CD4-positive, alpha-beta T cell (primary cell): ENCODE results near the gene ITFG2. TPM values are rescaled to one million over a fixed set of nuclear protein-coding genes. Genes with fewer than 3 reads are reported as not detected.

Experiments used
- ATAC-seq: fragments of 200-7000 bp; cut with Tn5 transposase; one replicate; pipeline ENCODE4 v1.10.0; 2022; ENCODE audit warnings: mild to moderate bottlenecking; ENCODE audit not compliant: poor library complexity
- CTCF ChIA-PET: fragments of 350-600 bp; sonication (Branson Sonifier 250); formaldehyde crosslinking; loops from one replicate; lab custom pipeline; 2021; ENCODE audit warnings: antibody characterized with exemption, inconsistent platforms; lab: Charles Lee
- POLR2A ChIA-PET: fragments of 350-600 bp; sonication (Branson Sonifier 250); formaldehyde crosslinking; loops from one replicate; lab custom pipeline; 2021; ENCODE audit warnings: antibody characterized with exemption, inconsistent platforms; lab: Charles Lee
- DNase-seq, 14 experiments: peaks; one replicate each; pipeline ENCODE4 v3.0.0-alpha.2; 2013 to 2020; ENCODE audit warnings: mixed read lengths in 2 of 14
- H3K27ac ChIP-seq, 2 donors: one replicate each; pipeline versions ENCODE4 v1.5.1 to v1.7.0; 2013; ENCODE audit warnings: low read length in 2 of 2, low read depth in 1 of 2, mild to moderate bottlenecking in 1 of 2
- H3K27me3 ChIP-seq, 2 experiments: 1 replicate in 1 of 2; 2 replicates in 1 of 2; pipeline versions ENCODE4 v1.6.1 to v1.7.0; 2013; ENCODE audit warnings: low read length in 2 of 2, control low read depth in 1 of 2, mild to moderate bottlenecking in 1 of 2, moderate library complexity in 1 of 2; ENCODE audit not compliant: insufficient read depth in 2 of 2, control insufficient read depth in 1 of 2
- H3K36me3 ChIP-seq: one replicate; pipeline ENCODE4 v1.6.1; 2013; ENCODE audit warnings: low read length, control low read depth; ENCODE audit not compliant: insufficient read depth
- H3K4me1 ChIP-seq: one replicate; pipeline ENCODE4 v1.6.1; 2013; ENCODE audit warnings: low read length, control low read depth; ENCODE audit not compliant: insufficient read depth
- H3K4me3 ChIP-seq: one replicate; pipeline ENCODE4 v1.5.1; 2013; ENCODE audit warnings: mild to moderate bottlenecking, low read length, moderate library complexity
- H3K9me3 ChIP-seq, 2 experiments: 1 replicate in 1 of 2; 2 replicates in 1 of 2; pipeline versions ENCODE4 v1.6.1 to v1.7.0; 2013; ENCODE audit warnings: low read length in 2 of 2, mild to moderate bottlenecking in 2 of 2, control low read depth in 1 of 2, moderate library complexity in 1 of 2; ENCODE audit not compliant: control insufficient read depth in 1 of 2, insufficient read depth in 1 of 2
- H3K27ac Mint-ChIP-seq: one replicate; pipeline ENCODE4 v1.8.0; 2020; ENCODE audit warnings: mixed read lengths
- H3K27me3 Mint-ChIP-seq: one replicate; pipeline ENCODE4 v1.8.0; 2021; ENCODE audit warnings: mixed read lengths
- H3K36me3 Mint-ChIP-seq: one replicate; pipeline ENCODE4 v1.8.0; 2021; ENCODE audit warnings: low read depth, mixed read lengths
- H3K4me1 Mint-ChIP-seq: one replicate; pipeline ENCODE4 v1.8.0; 2021; ENCODE audit warnings: low read depth, mixed read lengths
- H3K4me3 Mint-ChIP-seq: one replicate; pipeline ENCODE4 v1.8.0; 2020; ENCODE audit warnings: mild to moderate bottlenecking, mixed read lengths
- H3K9me3 Mint-ChIP-seq: one replicate; pipeline ENCODE4 v1.8.0; 2020; ENCODE audit warnings: mixed read lengths
- CTCF ChIP-seq: fragments of 200-600 bp; IDR thresholded peaks from one replicate; pipeline ENCODE4 v1.8.0; 2022; ENCODE audit warnings: antibody characterized with exemption, mild to moderate bottlenecking
- intact Hi-C, 2 experiments: fragments of 100-400 bp; cut with DNase I in 1 of 2; cut with micrococcal nuclease in 1 of 2; formaldehyde crosslinking; loops; one replicate each; pipeline versions ENCODE4 v1.15.1 to v1.9.0; 2023 to 2025; cut with DNase I, micrococcal nuclease
- total RNA-seq, 174 experiments: library from RNA in 2 of 174; stranded (reverse) in 2 of 174; gene quantifications; one replicate each; pipeline ENCODE4 v1.2.3 and lab custom pipeline; 2021 to 2026

Gene ITFG2
- total RNA-seq, 2 experiments from 2014 or later: 61.3 to 68.5 TPM

GRCh38 chr12:2854669-2855453 lies 42.4 kb downstream of the ITFG2 start:
- Mint-ChIP-seq H3K36me3 (peaks cover 19% of the 10 kb centered on the region), H3K4me1 (no peaks in the 10 kb centered on the region), H3K27ac (no peak overlapping the region), H3K4me3 (no peak overlapping the region), H3K27me3 (no peaks in the 10 kb centered on the region), H3K9me3 (no peaks in the 10 kb centered on the region)
- ChIA-PET CTCF (interaction anchor here (1.8 kb wide), 1 partner anchor 90 kb away, joined by 7 read pairs; no protein-coding TSS in a partner anchor), POLR2A (no interaction called here)
- peaks cover 2% of the 10 kb centered on the region for H3K4me1 ChIP-seq
- no peaks in the 10 kb centered on the region for H3K27me3 ChIP-seq
- no peak for TF ChIP-seq CTCF
- intact Hi-C loops: loop anchor here (5.0 to 10.0 kb wide), 3 partner anchors 87 to 420 kb away; no protein-coding TSS in a partner anchor
- no peak for ATAC-seq
- H3K36me3 ChIP-seq: peaks cover 23% of the 10 kb centered on the region
- no peak overlapping the region for H3K4me3 ChIP-seq
- H3K27ac ChIP-seq: no peak overlapping the region
- DNase-seq: no peak
- H3K9me3 ChIP-seq: no peaks in the 10 kb centered on the region

DNA sequence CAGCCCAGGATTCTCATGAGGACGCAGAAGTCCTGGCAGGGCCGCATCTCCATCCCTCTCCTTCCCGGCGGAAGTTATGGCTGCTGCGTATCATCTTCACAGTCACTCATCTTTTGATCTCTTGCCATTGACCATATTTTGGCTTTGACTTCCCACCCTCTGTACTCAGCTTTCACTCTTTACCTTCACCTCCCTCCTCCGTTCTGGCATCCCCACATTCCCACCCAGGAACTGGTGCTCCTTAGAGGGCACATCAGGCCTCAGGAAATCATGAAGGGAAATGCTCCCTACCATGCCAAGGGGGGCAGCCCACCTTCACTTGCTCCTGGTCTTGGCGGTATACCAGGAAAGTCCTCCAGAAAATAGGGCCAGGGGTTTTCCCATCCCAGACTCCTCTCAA lies 43.1 kb downstream of the ITFG2 start:
- no peak for ATAC-seq
- no peaks in the 10 kb centered on the region for H3K27me3 Mint-ChIP-seq
- H3K36me3 Mint-ChIP-seq: peaks cover 15% of the 10 kb centered on the region
- H3K4me1 ChIP-seq: peaks cover 2% of the 10 kb centered on the region
- no peak for DNase-seq
- no peaks in the 10 kb centered on the region for H3K27me3 ChIP-seq
- no peaks in the 10 kb centered on the region for H3K4me1 Mint-ChIP-seq
- intact Hi-C loops: loop anchor here in 1 of 2 experiments (10.0 kb wide), 1 partner anchor 419 kb away; no protein-coding TSS in a partner anchor
- H3K4me3 ChIP-seq: no peak overlapping the region
- no peaks in the 10 kb centered on the region for H3K9me3 ChIP-seq
- ChIA-PET CTCF (no interaction called here), POLR2A (no interaction called here)
- no peaks in the 10 kb centered on the region for H3K9me3 Mint-ChIP-seq
- TF ChIP-seq CTCF: no peak
- H3K27ac ChIP-seq: no peak overlapping the region
- peaks cover 23% of the 10 kb centered on the region for H3K36me3 ChIP-seq
- no peak overlapping the region for H3K27ac Mint-ChIP-seq
- no peak overlapping the region for H3K4me3 Mint-ChIP-seq

- DNase-seq (no peak), ATAC-seq (no peak)
- Histone ChIP-seq H3K36me3 (peaks cover 23% of the 10 kb centered on the region), H3K27ac (no peak overlapping the region), H3K4me3 (no peak overlapping the region), H3K27me3 (no peaks in the 10 kb centered on the region), H3K9me3 (no peaks in the 10 kb centered on the region), H3K4me1 (peaks cover 2% of the 10 kb centered on the region)
- Mint-ChIP-seq H3K9me3 (no peaks in the 10 kb centered on the region), H3K27ac (no peak overlapping the region), H3K36me3 (peaks cover 15% of the 10 kb centered on the region), H3K4me1 (no peaks in the 10 kb centered on the region), H3K27me3 (no peaks in the 10 kb centered on the region), H3K4me3 (no peak overlapping the region)
- POLR2A ChIA-PET: no interaction called here
- intact Hi-C loops: loop anchor here in 1 of 2 experiments (10.0 kb wide), 1 partner anchor 419 kb away; no protein-coding TSS in a partner anchor
- no peak for TF ChIP-seq CTCF
- CTCF ChIA-PET: no interaction called here
Observed at GRCh38 chr12:2856051-2856450, 43.6 kb downstream of the ITFG2 start.
